Panc1 (cell line): ENCODE data around the gene NCKAP5. TPM values are rescaled to one million over a fixed set of nuclear protein-coding genes. Genes with fewer than 3 reads are reported as not detected.

Source experiments
- ATAC-seq: fragments of 200-7000 bp; cut with Tn5 transposase; 2 replicates; pipeline ENCODE4 v1.9.1; 2020; ENCODE audit warnings: mild to moderate bottlenecking, moderate library complexity
- BruUV-seq: library from RNA; stranded (reverse); fragments of 400-500 nt; replicated peaks from 2 replicates; lab custom pipeline; 2021; lab: Mats Ljungman, UMichigan
- CTCF ChIA-PET: fragments of 300-600 bp; sonication (Branson Sonifier 250); formaldehyde crosslinking; loops from one replicate; lab custom pipeline; 2022; ENCODE audit warnings: antibody characterized with exemption; lab: Charles Lee
- POLR2A ChIA-PET: fragments of 300-600 bp; sonication (Branson Sonifier 250); formaldehyde crosslinking; loops from one replicate; lab custom pipeline; 2022; ENCODE audit warnings: antibody characterized with exemption; lab: Charles Lee
- DNase-seq: peaks from one replicate; pipeline ENCODE4 v3.0.0-alpha.2; 2010; ENCODE audit warnings: low read depth, low spot score
- H3K27ac ChIP-seq: 2 replicates; pipeline ENCODE4 v1.5.1; 2011; ENCODE audit warnings: mild to moderate bottlenecking, low read length, inconsistent platforms
- H3K27me3 ChIP-seq: fragments of 200-500 bp; sonication (Bioruptor generic); 2 replicates; pipeline ENCODE4 v1.6.0; 2014; ENCODE audit warnings: low read length, inconsistent platforms; ENCODE audit not compliant: control insufficient read depth, insufficient read depth
- H3K36me3 ChIP-seq: fragments of 200-500 bp; sonication (Bioruptor generic); 2 replicates; pipeline ENCODE4 v1.5.1; 2014; ENCODE audit warnings: inconsistent platforms, mild to moderate bottlenecking, low read length, moderate library complexity; ENCODE audit not compliant: control insufficient read depth, insufficient read depth
- H3K4me1 ChIP-seq: 2 replicates; pipeline ENCODE4 v1.5.1; 2011; ENCODE audit warnings: inconsistent platforms, mild to moderate bottlenecking, low read length, moderate library complexity; ENCODE audit not compliant: control insufficient read depth, insufficient read depth
- H3K4me3 ChIP-seq, 2 experiments: 2 replicates each; pipeline ENCODE4 v1.5.1; 2011 to 2012; ENCODE audit warnings: low read depth in 2 of 2, low read length in 2 of 2, mild to moderate bottlenecking in 2 of 2, inconsistent platforms in 1 of 2, moderate library complexity in 1 of 2
- H3K9me3 ChIP-seq: fragments of 200-500 bp; sonication (Bioruptor generic); 2 replicates; pipeline ENCODE4 v1.5.1; 2014; ENCODE audit warnings: low read depth, mild to moderate bottlenecking, inconsistent platforms, low read length, moderate library complexity; ENCODE audit not compliant: control insufficient read depth, insufficient read depth
- POLR2AphosphoS5 ChIP-seq: IDR thresholded peaks from 2 replicates; pipeline ENCODE4 v1.6.1; 2012; ENCODE audit warnings: mild to moderate bottlenecking, low read depth, low read length, moderate library complexity
- SIN3A ChIP-seq: IDR thresholded peaks from 2 replicates; pipeline ENCODE4 v1.6.1; 2012; ENCODE audit warnings: low read depth, mild to moderate bottlenecking, low read length, moderate library complexity, borderline replicate concordance; ENCODE audit not compliant: insufficient read depth
- TCF7L2 ChIP-seq: IDR thresholded peaks from 2 replicates; pipeline ENCODE4 v1.6.1; 2011; ENCODE audit warnings: mild to moderate bottlenecking, low read depth, low read length, inconsistent platforms
- in situ Hi-C: cut with HindIII; loops from 2 replicates; pipeline ENCODE4 v1.10.0; 2016; ENCODE audit warnings: low sequenced_read_pairs, low pct_unique_long_range_greater_than_20kb
- intact Hi-C: fragments of 100-400 bp; cut with micrococcal nuclease; formaldehyde crosslinking; loops from one replicate; pipeline ENCODE4 v1.10.0; 2022; ENCODE audit not compliant: unreplicated experiment
- total RNA-seq: library from RNA; stranded (reverse); gene quantifications from one replicate; pipeline ENCODE4 v1.2.1, GENCODE V29; 2021; ENCODE audit not compliant: unreplicated experiment
- TF ChIP-seq, protein P1 (sequence below): fragments of 450-650 bp; IDR thresholded peaks from 2 replicates; pipeline ENCODE4 v1.5.1; 2017; ENCODE audit warnings: mild to moderate bottlenecking
- TF ChIP-seq, protein P2 (sequence below), 2 experiments: IDR thresholded peaks; 2 replicates each; pipeline ENCODE4 v1.6.1; 2011 to 2012; ENCODE audit warnings: low read depth in 2 of 2, control low read depth in 1 of 2, low read length in 1 of 2, mild to moderate bottlenecking in 1 of 2, moderate library complexity in 1 of 2; ENCODE audit not compliant: insufficient read depth in 1 of 2

Gene NCKAP5
- total RNA-seq, 1 experiment from 2014 or later = 0.10 TPM

DNA sequence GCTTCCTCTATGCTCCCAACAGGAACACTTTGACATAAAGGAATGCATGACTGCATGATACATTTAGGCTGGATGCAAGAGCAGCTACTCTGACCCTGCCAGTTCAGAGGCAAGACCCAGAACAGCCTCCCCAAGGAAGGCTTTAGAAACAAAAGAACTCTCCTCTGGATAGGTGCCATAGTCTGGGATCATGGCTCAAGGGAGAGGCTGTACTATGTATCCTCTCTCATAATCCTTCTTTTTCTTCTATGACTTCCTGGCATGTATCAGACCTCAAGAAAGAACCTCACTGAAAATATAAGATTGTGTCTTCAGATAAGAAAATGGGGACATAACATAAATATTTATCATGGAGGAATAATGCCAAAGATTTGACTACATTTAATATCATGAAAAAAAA is 704.3 kb downstream of the NCKAP5 start:
- no TSS peak for BruUV-seq
- intact Hi-C loops = no loop called here
- CTCF ChIA-PET = no interaction called here
- TF ChIP-seq TCF7L2 (no peak), POLR2AphosphoS5 (no peak), SIN3A (no peak)
- TF ChIP-seq, protein P1, sequence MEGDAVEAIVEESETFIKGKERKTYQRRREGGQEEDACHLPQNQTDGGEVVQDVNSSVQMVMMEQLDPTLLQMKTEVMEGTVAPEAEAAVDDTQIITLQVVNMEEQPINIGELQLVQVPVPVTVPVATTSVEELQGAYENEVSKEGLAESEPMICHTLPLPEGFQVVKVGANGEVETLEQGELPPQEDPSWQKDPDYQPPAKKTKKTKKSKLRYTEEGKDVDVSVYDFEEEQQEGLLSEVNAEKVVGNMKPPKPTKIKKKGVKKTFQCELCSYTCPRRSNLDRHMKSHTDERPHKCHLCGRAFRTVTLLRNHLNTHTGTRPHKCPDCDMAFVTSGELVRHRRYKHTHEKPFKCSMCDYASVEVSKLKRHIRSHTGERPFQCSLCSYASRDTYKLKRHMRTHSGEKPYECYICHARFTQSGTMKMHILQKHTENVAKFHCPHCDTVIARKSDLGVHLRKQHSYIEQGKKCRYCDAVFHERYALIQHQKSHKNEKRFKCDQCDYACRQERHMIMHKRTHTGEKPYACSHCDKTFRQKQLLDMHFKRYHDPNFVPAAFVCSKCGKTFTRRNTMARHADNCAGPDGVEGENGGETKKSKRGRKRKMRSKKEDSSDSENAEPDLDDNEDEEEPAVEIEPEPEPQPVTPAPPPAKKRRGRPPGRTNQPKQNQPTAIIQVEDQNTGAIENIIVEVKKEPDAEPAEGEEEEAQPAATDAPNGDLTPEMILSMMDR = no peak
- TF ChIP-seq, protein P2, sequence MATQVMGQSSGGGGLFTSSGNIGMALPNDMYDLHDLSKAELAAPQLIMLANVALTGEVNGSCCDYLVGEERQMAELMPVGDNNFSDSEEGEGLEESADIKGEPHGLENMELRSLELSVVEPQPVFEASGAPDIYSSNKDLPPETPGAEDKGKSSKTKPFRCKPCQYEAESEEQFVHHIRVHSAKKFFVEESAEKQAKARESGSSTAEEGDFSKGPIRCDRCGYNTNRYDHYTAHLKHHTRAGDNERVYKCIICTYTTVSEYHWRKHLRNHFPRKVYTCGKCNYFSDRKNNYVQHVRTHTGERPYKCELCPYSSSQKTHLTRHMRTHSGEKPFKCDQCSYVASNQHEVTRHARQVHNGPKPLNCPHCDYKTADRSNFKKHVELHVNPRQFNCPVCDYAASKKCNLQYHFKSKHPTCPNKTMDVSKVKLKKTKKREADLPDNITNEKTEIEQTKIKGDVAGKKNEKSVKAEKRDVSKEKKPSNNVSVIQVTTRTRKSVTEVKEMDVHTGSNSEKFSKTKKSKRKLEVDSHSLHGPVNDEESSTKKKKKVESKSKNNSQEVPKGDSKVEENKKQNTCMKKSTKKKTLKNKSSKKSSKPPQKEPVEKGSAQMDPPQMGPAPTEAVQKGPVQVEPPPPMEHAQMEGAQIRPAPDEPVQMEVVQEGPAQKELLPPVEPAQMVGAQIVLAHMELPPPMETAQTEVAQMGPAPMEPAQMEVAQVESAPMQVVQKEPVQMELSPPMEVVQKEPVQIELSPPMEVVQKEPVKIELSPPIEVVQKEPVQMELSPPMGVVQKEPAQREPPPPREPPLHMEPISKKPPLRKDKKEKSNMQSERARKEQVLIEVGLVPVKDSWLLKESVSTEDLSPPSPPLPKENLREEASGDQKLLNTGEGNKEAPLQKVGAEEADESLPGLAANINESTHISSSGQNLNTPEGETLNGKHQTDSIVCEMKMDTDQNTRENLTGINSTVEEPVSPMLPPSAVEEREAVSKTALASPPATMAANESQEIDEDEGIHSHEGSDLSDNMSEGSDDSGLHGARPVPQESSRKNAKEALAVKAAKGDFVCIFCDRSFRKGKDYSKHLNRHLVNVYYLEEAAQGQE (IDR thresholded peaks at IDR 0.05; ENCODE audit: insufficient read depth in 1 of 2, low read depth in 2 of 2, low read length in 1 of 2) = no peak
- H3K9me3 ChIP-seq = no peaks in the 10 kb centered on the region
- in situ Hi-C loops = no loop called here
- H3K36me3 ChIP-seq = no peaks in the 10 kb centered on the region
- H3K4me3 ChIP-seq = no peak overlapping the region
- ATAC-seq (no peak), DNase-seq (no peak)
- no peaks in the 10 kb centered on the region for H3K4me1 ChIP-seq
- no peak overlapping the region for H3K27ac ChIP-seq
- POLR2A ChIA-PET = no interaction called here
- peaks cover 2% of the 10 kb centered on the region; the same call in 1 of the 2 replicates for H3K27me3 ChIP-seq

DNA sequence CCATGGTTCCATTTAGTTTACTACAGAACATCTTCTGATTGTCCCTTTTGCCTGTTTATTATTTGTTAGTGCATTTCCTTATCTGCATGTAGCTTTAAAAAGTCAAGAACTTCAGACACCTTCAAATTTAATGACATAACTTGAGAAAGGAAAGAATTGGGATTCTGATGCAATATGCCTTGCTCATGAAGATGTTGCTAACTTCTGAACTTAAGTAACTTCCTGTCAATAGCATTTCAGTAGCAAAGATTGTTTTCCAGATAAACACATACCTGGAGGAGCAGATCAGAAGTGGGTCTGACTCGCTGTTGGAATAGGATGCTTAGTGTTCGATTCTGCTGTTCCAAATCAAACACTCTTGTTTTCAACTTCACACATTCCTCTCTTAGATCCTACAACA is 708.0 kb downstream of the NCKAP5 start:
- no peaks in the 10 kb centered on the region for H3K36me3 ChIP-seq
- CTCF ChIA-PET = no interaction called here
- no peak for ATAC-seq
- intact Hi-C loops = no loop called here
- H3K9me3 ChIP-seq = no peaks in the 10 kb centered on the region
- no peak overlapping the region for H3K27ac ChIP-seq
- no peak for TF ChIP-seq SIN3A
- TF ChIP-seq, protein P1 = no peak
- no peak for TF ChIP-seq TCF7L2
- TF ChIP-seq, protein P2 (IDR thresholded peaks at IDR 0.05; ENCODE audit: insufficient read depth in 1 of 2, low read depth in 2 of 2, low read length in 1 of 2) = no peak
- no peak for TF ChIP-seq POLR2AphosphoS5
- BruUV-seq = no TSS peak
- DNase-seq = no peak
- no peak overlapping the region for H3K4me3 ChIP-seq
- H3K27me3 ChIP-seq = no peaks in the 10 kb centered on the region
- H3K4me1 ChIP-seq = no peaks in the 10 kb centered on the region
- in situ Hi-C loops = no loop called here
- POLR2A ChIA-PET = no interaction called here
